Measurements from ENCODE around the gene NANOGP8. TPM values are rescaled to one million over a fixed set of nuclear protein-coding genes. Genes with fewer than 3 reads are reported as not detected.

Gene NANOGP8
- total and polyA plus RNA-seq, 8 donors = not detected

DNA sequence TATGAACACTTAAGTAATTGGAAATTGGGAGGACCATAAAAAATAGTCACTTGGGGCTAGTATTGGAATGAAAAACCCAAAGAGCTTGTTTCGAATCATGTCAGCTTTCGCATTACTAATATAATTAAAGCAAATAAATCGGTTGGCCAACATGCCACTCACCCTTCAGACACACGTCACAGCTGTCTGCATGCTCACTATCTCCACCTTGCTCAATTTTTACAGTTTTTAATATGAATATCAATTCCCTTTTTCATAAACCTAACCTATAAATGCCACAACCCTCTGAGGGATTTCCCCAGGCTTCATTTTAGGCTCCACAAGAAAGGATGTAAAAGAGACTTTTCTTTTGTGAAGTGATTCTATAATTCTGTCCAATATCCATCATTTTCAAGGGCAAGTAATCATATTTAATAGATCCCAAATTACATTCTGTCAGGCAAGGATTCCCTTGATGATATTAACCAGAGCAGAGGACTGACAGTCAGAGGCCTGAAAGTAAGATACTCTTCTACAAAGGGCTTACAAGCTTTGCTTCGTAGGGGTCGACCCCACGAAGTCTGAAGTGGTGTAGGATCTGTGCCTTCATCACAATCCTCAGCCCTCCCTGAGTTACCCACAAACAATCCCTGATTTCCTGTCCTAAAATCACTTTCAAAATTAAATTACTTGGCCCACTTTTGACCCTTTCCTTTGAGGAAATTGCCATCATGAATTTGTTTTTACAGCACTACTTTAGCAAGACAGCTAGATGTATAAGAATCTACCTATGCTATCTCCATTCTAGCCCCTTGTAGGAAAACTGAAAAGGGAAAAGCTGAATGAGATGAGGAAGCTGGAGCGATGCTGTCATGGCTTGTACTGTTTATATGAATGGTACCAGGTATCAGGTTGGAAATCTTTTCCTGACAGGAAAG lies 44.5 kb downstream of the NANOGP8 start:
- Histone ChIP-seq H3K4me1 (no peaks in the 10 kb centered on the region), H3K27me3 (no peaks in the 10 kb centered on the region), H3K27ac (no peak overlapping the region), H3K4me3 (no peak overlapping the region), H3K9me3 (no peaks in the 10 kb centered on the region), H3K36me3 (no peaks in the 10 kb centered on the region)
- TF ChIP-seq POLR2AphosphoS5 (IDR thresholded peaks at IDR 0.05) = no peak
- TF ChIP-seq EP300 (IDR thresholded peaks at IDR 0.05) = no peak
- no peak for TF ChIP-seq CTCF (IDR thresholded peaks at IDR 0.05)
- no peak for TF ChIP-seq POLR2A (IDR thresholded peaks at IDR 0.05)
- WGBS, 5 donors = 82 to 88% (median 83%) methylated on average over 8 of the region's 8 CpGs
- intact Hi-C loops (cut with DNase I; ENCODE audit: low total_unique reads) = no loop called here
- no peak for DNase-seq

DNA sequence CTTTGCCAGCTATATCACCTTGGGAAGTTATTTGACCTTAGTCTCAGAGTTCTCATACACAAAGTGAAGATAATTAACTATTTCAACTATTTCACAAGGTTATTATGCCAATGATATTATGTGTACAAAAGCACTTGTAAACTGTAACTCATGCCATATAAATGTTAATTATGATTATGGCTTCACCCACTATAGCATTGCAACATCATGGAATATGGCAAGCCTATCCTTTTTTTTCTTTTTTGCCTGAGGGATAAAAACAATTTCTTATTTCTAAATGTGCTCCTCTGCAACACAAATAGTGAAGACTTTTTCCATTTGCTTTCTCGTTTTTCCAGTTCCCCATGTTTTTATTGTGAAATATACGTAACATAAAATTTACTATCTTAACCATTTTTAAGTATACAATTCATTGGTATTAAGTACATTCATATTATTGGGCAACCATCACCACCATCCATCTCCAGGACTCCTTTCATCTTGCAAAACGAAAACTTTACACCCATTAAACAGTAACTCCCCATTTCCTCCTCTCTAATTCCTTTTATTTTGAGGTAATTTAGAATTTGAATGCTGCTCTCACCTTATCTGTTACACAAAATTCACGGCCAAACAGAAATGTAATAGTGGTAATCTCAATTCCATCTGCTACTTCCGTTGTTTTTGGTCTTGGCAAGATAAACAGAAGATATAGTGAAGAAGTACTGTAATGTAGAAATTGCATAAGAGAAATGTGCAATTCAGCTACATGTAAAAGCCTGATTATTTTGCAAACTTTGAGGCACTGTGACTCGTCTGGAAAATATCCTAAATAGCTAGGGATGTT lies 46.3 kb downstream of the NANOGP8 start:
- Histone ChIP-seq H3K27me3 (no peaks in the 10 kb centered on the region), H3K36me3 (no peaks in the 10 kb centered on the region), H3K27ac (no peak overlapping the region), H3K9me3 (no peaks in the 10 kb centered on the region), H3K4me3 (no peak overlapping the region), H3K4me1 (no peaks in the 10 kb centered on the region)
- intact Hi-C loops (cut with DNase I; ENCODE audit: low total_unique reads) = no loop called here
- no peak for TF ChIP-seq CTCF (IDR thresholded peaks at IDR 0.05)
- no peak for TF ChIP-seq POLR2A (IDR thresholded peaks at IDR 0.05)
- TF ChIP-seq EP300 (IDR thresholded peaks at IDR 0.05) = no peak
- TF ChIP-seq POLR2AphosphoS5 (IDR thresholded peaks at IDR 0.05) = no peak
- no peak for DNase-seq
- WGBS, 5 donors = 48 to 55% (median 49%) methylated on average over 6 of the region's 6 CpGs

Other genes starting within 250 kb of the NANOGP8 start
- 10 to 100 TPM in 3 of 5 donors, 1 to 10 TPM in 2; 5.8 to 54.5 (median 15.6) TPM for gene AQR, start 115.6 kb downstream of the NANOGP8 start, total RNA-seq
- 10 to 100 TPM in 1 of 3 donors, 1 to 10 TPM in 2; 4.5 to 12.9 (median 6.1) TPM for gene AQR, start 115.6 kb downstream of the NANOGP8 start, polyA plus RNA-seq
- 10 to 100 TPM in 3 of 5 donors, 1 to 10 TPM in 2; 5.3 to 50.9 (median 16.7) TPM for gene ZNF770, start 97.0 kb downstream of the NANOGP8 start, total RNA-seq
- gene ZNF770, start 97.0 kb downstream of the NANOGP8 start, polyA plus RNA-seq = 1 to 10 TPM; 7.0 to 9.2 (median 7.6) TPM